GM06990 (cell line): ENCODE results near the gene COL4A2.

Experiments
- DNase-seq: peaks from one replicate; pipeline ENCODE4 v3.0.0-alpha.2; 2011; ENCODE audit not compliant: insufficient read length; ENCODE audit errors: extremely low read depth
- H3K27me3 ChIP-seq: replicated peaks from 2 replicates; pipeline ENCODE4 v1.6.0; 2011; ENCODE audit warnings: low read length; ENCODE audit not compliant: control insufficient read depth, insufficient read depth
- H3K36me3 ChIP-seq: 2 replicates; pipeline ENCODE4 v1.5.1; 2011; ENCODE audit warnings: low read length; ENCODE audit not compliant: control insufficient read depth, insufficient read depth
- H3K4me3 ChIP-seq: replicated peaks from 2 replicates; pipeline ENCODE4 v1.5.1; 2011; ENCODE audit warnings: low read depth, mild to moderate bottlenecking, control low read depth, low read length
- TF ChIP-seq, protein P1 (sequence below): IDR thresholded peaks from 2 replicates; pipeline ENCODE4 v1.5.1; 2011; ENCODE audit warnings: low read length, control low read depth, mild to moderate bottlenecking, inconsistent platforms; ENCODE audit not compliant: insufficient read depth, poor library complexity, severe bottlenecking

Gene COL4A2

GRCh38 chr13:110354715-110355473 is 47.8 kb downstream of the COL4A2 start:
- Histone ChIP-seq H3K27me3 (no peaks in the 10 kb centered on the region; the same call in 1 of the 2 replicates), H3K36me3 (no peaks in the 10 kb centered on the region), H3K4me3 (no peak overlapping the region)
- DNase-seq, result peak; percentile 36
- TF ChIP-seq, protein P1, sequence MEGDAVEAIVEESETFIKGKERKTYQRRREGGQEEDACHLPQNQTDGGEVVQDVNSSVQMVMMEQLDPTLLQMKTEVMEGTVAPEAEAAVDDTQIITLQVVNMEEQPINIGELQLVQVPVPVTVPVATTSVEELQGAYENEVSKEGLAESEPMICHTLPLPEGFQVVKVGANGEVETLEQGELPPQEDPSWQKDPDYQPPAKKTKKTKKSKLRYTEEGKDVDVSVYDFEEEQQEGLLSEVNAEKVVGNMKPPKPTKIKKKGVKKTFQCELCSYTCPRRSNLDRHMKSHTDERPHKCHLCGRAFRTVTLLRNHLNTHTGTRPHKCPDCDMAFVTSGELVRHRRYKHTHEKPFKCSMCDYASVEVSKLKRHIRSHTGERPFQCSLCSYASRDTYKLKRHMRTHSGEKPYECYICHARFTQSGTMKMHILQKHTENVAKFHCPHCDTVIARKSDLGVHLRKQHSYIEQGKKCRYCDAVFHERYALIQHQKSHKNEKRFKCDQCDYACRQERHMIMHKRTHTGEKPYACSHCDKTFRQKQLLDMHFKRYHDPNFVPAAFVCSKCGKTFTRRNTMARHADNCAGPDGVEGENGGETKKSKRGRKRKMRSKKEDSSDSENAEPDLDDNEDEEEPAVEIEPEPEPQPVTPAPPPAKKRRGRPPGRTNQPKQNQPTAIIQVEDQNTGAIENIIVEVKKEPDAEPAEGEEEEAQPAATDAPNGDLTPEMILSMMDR, result no peak

DNA sequence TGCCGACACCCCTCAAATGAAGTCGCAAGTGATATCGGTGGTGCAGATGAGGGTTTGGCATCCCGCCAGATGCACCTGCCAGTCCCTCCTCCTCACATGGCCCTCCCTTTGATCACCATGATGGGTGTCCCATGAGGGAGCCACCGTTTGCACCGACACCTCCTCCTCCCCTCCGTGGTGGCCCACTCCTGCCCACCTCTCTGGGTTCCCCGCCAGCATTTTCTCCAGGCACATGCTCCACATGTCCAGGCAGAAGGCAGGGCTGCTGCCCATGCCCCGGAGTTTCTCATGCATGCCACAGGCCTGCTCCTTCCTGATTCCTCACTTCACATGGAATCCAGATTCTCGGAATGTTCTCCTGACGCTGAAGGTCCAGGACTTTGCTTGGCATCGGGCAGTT is 49.3 kb downstream of the COL4A2 start:
- Histone ChIP-seq H3K27me3 (no peaks in the 10 kb centered on the region), H3K36me3 (no peaks in the 10 kb centered on the region), H3K4me3 (no peak overlapping the region)
- no peak for DNase-seq
- TF ChIP-seq, protein P1, result no peak

DNA sequence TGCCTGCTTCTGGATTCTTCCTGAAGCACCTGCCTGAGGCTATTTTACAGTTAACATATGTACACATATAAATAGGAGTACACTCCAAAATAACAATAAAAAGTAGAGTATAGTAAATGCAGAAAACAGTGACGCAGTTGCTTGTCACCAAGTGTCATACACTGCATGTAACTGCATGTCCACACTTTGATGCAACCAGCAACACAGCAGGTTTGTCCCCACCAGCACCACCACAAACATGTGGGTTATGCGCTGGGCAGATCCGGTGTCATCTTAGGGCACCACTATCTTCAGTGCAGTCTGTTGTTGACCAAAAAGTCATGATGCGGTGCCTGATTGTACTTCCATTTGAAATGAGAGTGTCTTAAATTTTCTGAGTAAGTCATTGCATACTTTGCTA is 51.3 kb downstream of the COL4A2 start:
- no peaks in the 10 kb centered on the region for H3K36me3 ChIP-seq
- no peak overlapping the region for H3K4me3 ChIP-seq
- H3K27me3 ChIP-seq, result no peaks in the 10 kb centered on the region
- DNase-seq, result no peak
- TF ChIP-seq, protein P1, result no peak

GRCh38 chr13:110359840-110360301 is 52.8 kb downstream of the COL4A2 start:
- Histone ChIP-seq H3K36me3 (no peaks in the 10 kb centered on the region), H3K4me3 (no peak overlapping the region), H3K27me3 (no peaks in the 10 kb centered on the region)
- TF ChIP-seq, protein P1, result no peak
- DNase-seq, result no peak

DNA sequence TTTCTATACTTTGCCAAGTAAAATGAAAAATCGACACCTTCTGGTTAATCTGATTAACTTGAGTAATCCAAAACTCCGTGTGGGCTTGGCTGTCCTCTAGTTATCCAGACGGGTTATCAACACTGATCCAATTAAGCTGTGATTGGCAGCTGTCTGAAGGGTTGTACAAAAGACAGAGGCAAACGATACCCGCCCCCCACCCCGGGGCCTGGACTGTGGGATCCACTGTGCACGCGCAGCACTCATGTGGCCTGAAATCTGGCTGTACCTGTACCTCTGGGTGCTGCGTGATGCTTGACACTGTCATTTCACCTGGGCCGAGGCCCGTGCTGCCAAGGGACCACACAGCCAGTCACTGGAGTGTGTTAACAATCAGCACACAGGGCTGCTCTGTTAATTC is 53.5 kb downstream of the COL4A2 start:
- H3K36me3 ChIP-seq, result no peaks in the 10 kb centered on the region
- TF ChIP-seq, protein P1, result no peak
- H3K4me3 ChIP-seq, result no peak overlapping the region
- no peaks in the 10 kb centered on the region for H3K27me3 ChIP-seq
- no peak for DNase-seq
